DOHH2 (cell line): ENCODE measurements around the gene EPHB2.

Experiments used
- H3F3A ChIP-seq: fragments of 200-600 bp; sonication (generic), shearing (Covaris generic); 2 replicates; pipeline ENCODE4 v1.6.0; 2016; ENCODE audit warnings: antibody characterized with exemption, mild to moderate bottlenecking; ENCODE audit not compliant: control insufficient read depth, insufficient read depth
- H3K27ac ChIP-seq: fragments of 200-600 bp; sonication (generic); 2 replicates; pipeline ENCODE4 v1.5.1; 2014; ENCODE audit warnings: low read depth, mild to moderate bottlenecking, low read length, moderate library complexity
- H3K27me3 ChIP-seq: fragments of 200-600 bp; sonication (generic); 2 replicates; pipeline ENCODE4 v1.6.1; 2014; ENCODE audit warnings: mild to moderate bottlenecking, low read length, mixed read lengths; ENCODE audit not compliant: control insufficient read depth
- H3K36me3 ChIP-seq: fragments of 200-600 bp; sonication (generic); 2 replicates; pipeline ENCODE4 v1.6.1; 2014; ENCODE audit warnings: mild to moderate bottlenecking, low read length, moderate library complexity, mixed read lengths; ENCODE audit not compliant: control insufficient read depth
- H3K4me1 ChIP-seq: fragments of 200-600 bp; sonication (generic); 2 replicates; pipeline ENCODE4 v1.6.1; 2014; ENCODE audit warnings: mild to moderate bottlenecking, low read length, mixed read lengths; ENCODE audit not compliant: control insufficient read depth
- H3K4me2 ChIP-seq: fragments of 200-600 bp; sonication (generic); 2 replicates; pipeline ENCODE4 v1.6.0; 2014; ENCODE audit warnings: mild to moderate bottlenecking, low read length, moderate library complexity
- H3K4me3 ChIP-seq: fragments of 200-600 bp; sonication (generic); 2 replicates; pipeline ENCODE4 v1.5.1; 2014; ENCODE audit warnings: mild to moderate bottlenecking, low read length, mixed read lengths
- H3K79me2 ChIP-seq: fragments of 200-600 bp; sonication (generic); 2 replicates; pipeline ENCODE4 v1.6.1; 2014; ENCODE audit warnings: mild to moderate bottlenecking, low read length, mixed read lengths; ENCODE audit not compliant: control insufficient read depth
- H3K9me2 ChIP-seq: fragments of 200-600 bp; sonication (generic); replicated peaks from 2 replicates; pipeline ENCODE4 v1.6.1; 2014; ENCODE audit warnings: mild to moderate bottlenecking, low read length, mixed read lengths; ENCODE audit not compliant: control insufficient read depth
- H3K9me3 ChIP-seq: fragments of 200-600 bp; sonication (generic); 2 replicates; pipeline ENCODE4 v1.6.1; 2014; ENCODE audit warnings: antibody characterized with exemption, low read length, mixed read lengths; ENCODE audit not compliant: control insufficient read depth, insufficient read depth
- H4K20me1 ChIP-seq: fragments of 200-600 bp; sonication (generic); 2 replicates; pipeline ENCODE4 v1.6.0; 2014; ENCODE audit warnings: low read depth, mild to moderate bottlenecking, antibody characterized with exemption, low read length, moderate library complexity; ENCODE audit not compliant: control insufficient read depth, insufficient read depth
- EZH2phosphoT487 ChIP-seq: fragments of 200-600 bp; sonication (generic); IDR thresholded peaks from 2 replicates; pipeline ENCODE4 v1.6.1; 2017; ENCODE audit warnings: borderline replicate concordance, mild to moderate bottlenecking, antibody characterized with exemption, low read length, moderate library complexity, mixed read lengths
- TF ChIP-seq, protein P1 (sequence below): fragments of 200-600 bp; sonication (generic); IDR thresholded peaks from one replicate; pipeline ENCODE4 v1.5.1; 2014; ENCODE audit warnings: antibody characterized with exemption, mild to moderate bottlenecking, low read depth, low read length; ENCODE audit not compliant: poor library complexity, severe bottlenecking

Gene EPHB2

DNA sequence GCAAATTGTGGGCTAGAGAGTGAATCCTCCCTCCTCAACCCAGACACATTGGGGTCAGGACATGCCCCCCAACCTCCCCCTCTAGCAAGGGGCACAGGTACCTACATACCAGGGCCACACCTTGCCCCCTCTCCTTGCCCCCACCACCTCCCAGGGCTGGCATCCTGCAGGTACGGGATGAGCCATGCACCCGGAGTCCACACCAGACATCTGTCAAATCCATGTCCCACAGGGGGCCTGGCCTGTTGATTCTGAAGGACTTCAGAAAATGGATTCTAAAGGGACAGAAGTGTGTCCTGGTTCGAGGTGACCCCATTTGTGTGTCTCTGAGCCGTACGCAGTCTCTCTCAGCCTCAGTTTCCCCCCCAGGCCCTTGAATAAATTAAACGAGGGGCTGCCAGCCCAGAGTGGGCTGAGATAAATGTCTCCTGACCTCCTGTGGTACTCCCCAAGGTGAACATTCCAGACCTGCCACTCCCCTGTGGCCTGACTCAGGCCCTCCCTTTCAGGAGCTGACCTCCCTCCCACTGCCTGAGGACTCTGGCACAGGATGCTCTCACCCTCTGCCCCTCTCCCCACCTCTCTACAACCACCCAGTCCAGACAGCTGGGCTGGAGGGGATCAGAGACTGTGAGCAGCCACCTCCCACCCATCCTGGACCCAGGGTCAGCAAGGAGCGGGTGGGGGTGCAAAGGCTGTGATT, 94.5 kb downstream of the EPHB2 start:
- Histone ChIP-seq H3F3A (no peaks in the 10 kb centered on the region), H3K27me3 (no peaks in the 10 kb centered on the region), H3K27ac (no peak overlapping the region), H3K36me3 (no peaks in the 10 kb centered on the region), H3K4me3 (no peak overlapping the region), H3K9me2 (no peaks in the 10 kb centered on the region), H3K4me2 (no peak overlapping the region), H3K9me3 (no peaks in the 10 kb centered on the region), H3K79me2 (no peaks in the 10 kb centered on the region), H4K20me1 (no peaks in the 10 kb centered on the region), H3K4me1 (no peaks in the 10 kb centered on the region)
- TF ChIP-seq, protein P1, sequence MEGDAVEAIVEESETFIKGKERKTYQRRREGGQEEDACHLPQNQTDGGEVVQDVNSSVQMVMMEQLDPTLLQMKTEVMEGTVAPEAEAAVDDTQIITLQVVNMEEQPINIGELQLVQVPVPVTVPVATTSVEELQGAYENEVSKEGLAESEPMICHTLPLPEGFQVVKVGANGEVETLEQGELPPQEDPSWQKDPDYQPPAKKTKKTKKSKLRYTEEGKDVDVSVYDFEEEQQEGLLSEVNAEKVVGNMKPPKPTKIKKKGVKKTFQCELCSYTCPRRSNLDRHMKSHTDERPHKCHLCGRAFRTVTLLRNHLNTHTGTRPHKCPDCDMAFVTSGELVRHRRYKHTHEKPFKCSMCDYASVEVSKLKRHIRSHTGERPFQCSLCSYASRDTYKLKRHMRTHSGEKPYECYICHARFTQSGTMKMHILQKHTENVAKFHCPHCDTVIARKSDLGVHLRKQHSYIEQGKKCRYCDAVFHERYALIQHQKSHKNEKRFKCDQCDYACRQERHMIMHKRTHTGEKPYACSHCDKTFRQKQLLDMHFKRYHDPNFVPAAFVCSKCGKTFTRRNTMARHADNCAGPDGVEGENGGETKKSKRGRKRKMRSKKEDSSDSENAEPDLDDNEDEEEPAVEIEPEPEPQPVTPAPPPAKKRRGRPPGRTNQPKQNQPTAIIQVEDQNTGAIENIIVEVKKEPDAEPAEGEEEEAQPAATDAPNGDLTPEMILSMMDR, result no peak
- no peak for TF ChIP-seq EZH2phosphoT487

DNA sequence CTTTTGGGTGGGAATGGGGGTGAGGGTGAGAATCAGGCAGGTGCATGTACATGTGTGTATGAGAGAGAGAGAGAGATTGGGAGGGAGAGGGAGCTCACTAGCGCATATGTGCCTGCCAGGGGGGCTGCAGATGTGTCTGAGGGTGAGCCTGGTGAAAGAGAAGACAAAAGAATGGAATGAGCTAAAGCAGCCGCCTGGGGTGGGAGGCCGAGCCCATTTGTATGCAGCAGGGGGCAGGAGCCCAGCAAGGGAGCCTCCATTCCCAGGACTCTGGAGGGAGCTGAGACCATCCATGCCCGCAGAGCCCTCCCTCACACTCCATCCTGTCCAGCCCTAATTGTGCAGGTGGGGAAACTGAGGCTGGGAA, 95.0 kb downstream of the EPHB2 start:
- no peaks in the 10 kb centered on the region for H3K4me1 ChIP-seq
- no peaks in the 10 kb centered on the region for H4K20me1 ChIP-seq
- no peaks in the 10 kb centered on the region for H3F3A ChIP-seq
- TF ChIP-seq EZH2phosphoT487, result no peak
- TF ChIP-seq, protein P1, result no peak
- H3K9me2 ChIP-seq, result no peaks in the 10 kb centered on the region
- no peaks in the 10 kb centered on the region for H3K9me3 ChIP-seq
- no peaks in the 10 kb centered on the region for H3K27me3 ChIP-seq
- no peaks in the 10 kb centered on the region for H3K79me2 ChIP-seq
- H3K36me3 ChIP-seq, result no peaks in the 10 kb centered on the region
- no peak overlapping the region for H3K4me3 ChIP-seq
- H3K27ac ChIP-seq, result no peak overlapping the region
- H3K4me2 ChIP-seq, result no peak overlapping the region

DNA sequence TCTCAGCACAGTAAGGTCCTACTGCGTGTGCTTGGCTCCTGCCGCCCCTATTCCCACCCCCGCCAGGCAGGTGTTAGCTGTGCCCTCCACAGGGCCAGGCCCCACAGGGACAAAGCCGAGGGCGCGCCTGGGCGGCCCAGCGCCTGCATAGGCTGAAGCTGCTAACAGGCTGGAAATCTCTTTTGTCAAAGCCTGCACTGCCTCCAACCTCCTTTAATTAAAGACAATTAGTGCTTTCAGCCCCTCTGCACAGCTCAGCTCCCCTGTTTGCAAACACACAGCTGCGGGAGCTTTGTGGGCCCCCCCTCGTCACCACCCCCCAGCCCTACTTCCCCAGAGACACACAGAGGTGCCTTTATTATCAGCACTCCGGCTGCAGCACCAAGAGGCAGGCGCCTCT, 95.9 kb downstream of the EPHB2 start:
- H3K9me3 ChIP-seq, result no peaks in the 10 kb centered on the region
- TF ChIP-seq, protein P1, result no peak
- TF ChIP-seq EZH2phosphoT487, result no peak
- H3K4me3 ChIP-seq, result no peak overlapping the region
- H3K9me2 ChIP-seq, result no peaks in the 10 kb centered on the region
- H4K20me1 ChIP-seq, result no peaks in the 10 kb centered on the region
- H3K79me2 ChIP-seq, result no peaks in the 10 kb centered on the region
- H3K4me1 ChIP-seq, result no peaks in the 10 kb centered on the region
- H3F3A ChIP-seq, result no peaks in the 10 kb centered on the region
- no peaks in the 10 kb centered on the region for H3K36me3 ChIP-seq
- H3K27ac ChIP-seq, result no peak overlapping the region
- H3K27me3 ChIP-seq, result no peaks in the 10 kb centered on the region
- no peak overlapping the region for H3K4me2 ChIP-seq
